ENCODE results near the gene CD163L1.

The CD163L1 gene

DNA sequence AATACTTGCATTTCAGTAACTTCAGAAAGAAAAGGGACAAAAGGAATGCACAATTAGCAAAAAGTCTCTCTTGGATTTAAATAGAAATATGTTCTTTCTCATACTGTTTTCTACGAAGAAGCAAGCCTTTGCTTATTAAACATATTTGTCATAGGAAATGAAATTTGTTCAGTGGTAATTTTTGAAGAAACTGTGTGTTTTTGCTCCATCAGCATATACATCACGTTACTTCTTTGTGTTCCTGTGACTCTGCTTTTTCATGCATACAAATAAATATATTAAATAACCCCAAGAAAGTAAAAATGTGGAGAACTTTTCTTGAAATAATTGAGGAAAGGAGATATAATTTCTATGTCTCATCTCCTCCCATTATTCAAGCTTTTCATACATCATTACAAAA, 39.7 kb downstream of the CD163L1 start:
- DNase-seq (ENCODE audit: low read depth), result no peak
- H3K4me3 ChIP-seq (ENCODE audit: low read length), result no peak overlapping the region
- TF ChIP-seq, protein P1, sequence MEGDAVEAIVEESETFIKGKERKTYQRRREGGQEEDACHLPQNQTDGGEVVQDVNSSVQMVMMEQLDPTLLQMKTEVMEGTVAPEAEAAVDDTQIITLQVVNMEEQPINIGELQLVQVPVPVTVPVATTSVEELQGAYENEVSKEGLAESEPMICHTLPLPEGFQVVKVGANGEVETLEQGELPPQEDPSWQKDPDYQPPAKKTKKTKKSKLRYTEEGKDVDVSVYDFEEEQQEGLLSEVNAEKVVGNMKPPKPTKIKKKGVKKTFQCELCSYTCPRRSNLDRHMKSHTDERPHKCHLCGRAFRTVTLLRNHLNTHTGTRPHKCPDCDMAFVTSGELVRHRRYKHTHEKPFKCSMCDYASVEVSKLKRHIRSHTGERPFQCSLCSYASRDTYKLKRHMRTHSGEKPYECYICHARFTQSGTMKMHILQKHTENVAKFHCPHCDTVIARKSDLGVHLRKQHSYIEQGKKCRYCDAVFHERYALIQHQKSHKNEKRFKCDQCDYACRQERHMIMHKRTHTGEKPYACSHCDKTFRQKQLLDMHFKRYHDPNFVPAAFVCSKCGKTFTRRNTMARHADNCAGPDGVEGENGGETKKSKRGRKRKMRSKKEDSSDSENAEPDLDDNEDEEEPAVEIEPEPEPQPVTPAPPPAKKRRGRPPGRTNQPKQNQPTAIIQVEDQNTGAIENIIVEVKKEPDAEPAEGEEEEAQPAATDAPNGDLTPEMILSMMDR (conservative IDR thresholded peaks at IDR 0.05; ENCODE audit: low read length), result no peak

DNA sequence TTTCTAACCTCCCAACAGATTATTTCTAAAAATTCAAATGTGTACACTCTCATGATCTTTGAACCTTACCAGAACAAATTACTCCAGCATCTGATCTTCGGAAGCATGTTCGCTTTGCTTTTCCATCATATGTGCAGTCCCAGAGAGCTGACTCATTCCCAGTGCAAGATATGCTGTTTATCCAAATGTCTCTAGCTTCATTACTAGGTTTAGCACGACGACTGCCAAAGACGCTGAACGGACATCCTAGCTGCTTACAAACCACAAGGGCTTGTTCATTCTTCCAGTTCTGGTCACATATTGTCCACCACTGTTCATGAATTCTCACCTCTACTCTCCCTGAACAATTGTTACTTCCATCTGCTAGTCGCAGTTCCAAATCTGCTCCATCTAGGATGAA, 40.5 kb downstream of the CD163L1 start:
- H3K4me3 ChIP-seq (ENCODE audit: low read length), result no peak overlapping the region
- TF ChIP-seq, protein P1 (conservative IDR thresholded peaks at IDR 0.05; ENCODE audit: low read length), result no peak
- DNase-seq (ENCODE audit: low read depth), result no peak

DNA sequence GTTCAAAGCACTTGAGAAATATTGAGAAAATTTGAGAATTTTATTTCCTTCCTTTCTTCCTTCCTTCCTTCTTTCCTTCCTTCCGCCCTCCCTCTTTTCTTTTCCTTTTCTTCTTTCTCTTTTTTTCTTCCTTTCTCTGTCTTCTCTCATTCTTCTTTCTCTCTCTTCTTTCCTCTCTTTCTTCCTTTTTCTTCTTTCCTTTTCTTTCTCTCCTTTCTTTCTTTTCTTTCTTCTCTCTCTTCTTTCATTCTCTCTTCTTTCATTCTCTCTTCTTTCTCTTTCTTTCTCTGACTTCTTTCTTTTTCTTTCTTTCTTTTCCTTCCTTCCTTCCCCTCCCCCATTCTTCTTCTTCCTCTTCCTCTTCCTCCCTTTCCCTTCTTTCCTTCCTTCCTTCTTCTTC, 44.9 kb downstream of the CD163L1 start:
- DNase-seq (ENCODE audit: low read depth), result no peak
- H3K4me3 ChIP-seq (ENCODE audit: low read length), result no peak overlapping the region
- TF ChIP-seq, protein P1 (conservative IDR thresholded peaks at IDR 0.05; ENCODE audit: low read length), result no peak

DNA sequence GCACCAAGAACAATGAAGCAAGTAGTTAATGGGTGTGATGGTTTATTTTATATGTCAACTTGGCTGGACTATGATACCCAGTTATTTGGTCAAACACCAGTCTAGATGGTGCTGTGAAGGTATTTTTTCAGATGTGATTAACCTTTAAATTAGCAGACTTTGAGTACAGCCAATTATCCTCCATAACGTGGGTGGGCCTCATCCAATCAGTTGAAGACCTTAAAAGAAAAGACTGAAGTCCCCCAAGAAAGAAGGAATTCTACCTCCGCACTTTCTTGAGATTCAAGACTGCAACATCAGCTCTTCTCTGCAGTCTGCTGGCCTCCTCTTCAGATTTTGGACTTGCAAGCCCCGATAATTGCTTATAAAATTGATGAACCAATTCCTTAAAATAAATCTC, 47.5 kb downstream of the CD163L1 start:
- DNase-seq (ENCODE audit: low read depth), result no peak
- TF ChIP-seq, protein P1 (conservative IDR thresholded peaks at IDR 0.05; ENCODE audit: low read length), result no peak
- no peak overlapping the region for H3K4me3 ChIP-seq (ENCODE audit: low read length)

DNA sequence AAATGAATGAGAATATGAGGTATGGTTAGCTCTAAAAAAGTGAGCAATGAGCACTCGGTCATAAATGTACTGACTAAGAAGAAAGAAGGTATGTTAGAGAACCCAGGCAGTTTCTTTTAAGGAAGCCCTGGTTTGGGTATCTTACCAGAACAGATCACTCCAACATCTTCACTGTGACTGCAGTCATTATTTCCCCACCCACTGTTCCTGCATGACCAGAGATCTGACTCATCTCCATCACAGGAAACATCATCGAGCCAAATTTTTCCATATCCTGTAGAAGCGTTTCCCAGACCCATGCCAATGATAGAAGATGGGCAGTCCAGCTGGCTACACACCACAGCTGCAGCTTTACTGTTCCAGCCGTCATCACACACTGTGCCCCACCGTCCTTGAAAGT, 48.0 kb downstream of the CD163L1 start:
- DNase-seq (ENCODE audit: low read depth), result no peak
- H3K4me3 ChIP-seq (ENCODE audit: low read length), result no peak overlapping the region
- TF ChIP-seq, protein P1 (conservative IDR thresholded peaks at IDR 0.05; ENCODE audit: low read length), result no peak

DNA sequence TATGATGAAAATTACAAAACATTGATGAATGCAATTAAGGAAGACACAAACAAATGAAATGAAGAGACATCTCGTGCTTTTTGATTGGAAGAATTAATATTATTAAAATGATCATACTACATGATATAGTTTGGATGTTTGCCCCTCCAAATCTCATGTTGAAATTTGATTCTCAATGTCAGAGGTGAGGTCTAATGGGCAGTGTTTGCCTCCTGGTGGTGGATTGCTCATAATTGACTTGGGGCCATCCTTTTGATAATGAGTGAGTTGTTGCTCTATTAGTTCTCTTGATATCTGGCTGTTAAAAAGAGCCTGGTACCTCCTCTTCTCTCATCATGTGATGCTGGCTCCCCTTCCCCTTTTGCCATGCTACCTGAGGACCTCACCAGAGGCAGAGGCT, 56.7 kb downstream of the CD163L1 start:
- DNase-seq (ENCODE audit: low read depth), result no peak
- TF ChIP-seq, protein P1 (conservative IDR thresholded peaks at IDR 0.05; ENCODE audit: low read length), result no peak
- H3K4me3 ChIP-seq (ENCODE audit: low read length), result no peak overlapping the region

DNA sequence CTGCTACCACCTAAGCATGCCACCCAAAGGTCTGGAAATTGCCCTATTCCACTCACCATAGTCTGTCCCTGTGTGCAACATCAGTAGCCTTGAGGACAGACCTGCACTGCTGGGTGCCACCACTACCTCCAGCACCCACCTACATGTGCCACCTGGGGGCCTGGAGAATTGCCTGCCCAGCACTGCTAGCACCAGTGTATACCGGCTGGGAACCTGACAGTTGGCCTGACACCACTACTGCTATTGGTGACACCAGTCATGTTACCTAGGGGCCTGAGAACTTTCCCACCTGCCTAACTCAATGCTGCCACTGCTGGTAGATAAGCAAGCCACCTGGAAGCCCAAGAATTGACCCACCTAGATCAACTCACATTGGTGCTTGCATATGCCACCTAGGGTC, 60.8 kb downstream of the CD163L1 start:
- DNase-seq (ENCODE audit: low read depth), result no peak
- TF ChIP-seq, protein P1 (conservative IDR thresholded peaks at IDR 0.05; ENCODE audit: low read length), result no peak
- no peak overlapping the region for H3K4me3 ChIP-seq (ENCODE audit: low read length)

Measured in AG10803 (cell line).